Mesothelial cell of epicardium (in vitro differentiated cells): ENCODE results near the gene CD81. TPM values are rescaled to one million over a fixed set of nuclear protein-coding genes. Genes with fewer than 3 reads are reported as not detected.

Experiments used
- DNase-seq, 2 experiments: peaks; one replicate each; pipeline ENCODE4 v3.0.0; 2021; ENCODE audit warnings: low spot score in 2 of 2; ENCODE audit not compliant: unreplicated experiment in 2 of 2
- H3K27ac Mint-ChIP-seq: 2 replicates; pipeline ENCODE4 v1.8.0; 2021; ENCODE audit warnings: mixed read lengths
- H3K27me3 Mint-ChIP-seq: 2 replicates; pipeline ENCODE4 v1.8.0; 2021; ENCODE audit warnings: low read depth, mixed read lengths
- H3K36me3 Mint-ChIP-seq: 2 replicates; pipeline ENCODE4 v1.8.0; 2021; ENCODE audit warnings: mixed read lengths
- H3K4me1 Mint-ChIP-seq: 2 replicates; pipeline ENCODE4 v1.8.0; 2021; ENCODE audit warnings: mixed read lengths
- H3K4me3 Mint-ChIP-seq: 2 replicates; pipeline ENCODE4 v1.8.0; 2021; ENCODE audit warnings: mild to moderate bottlenecking, moderate library complexity, mixed read lengths
- H3K9me3 Mint-ChIP-seq: 2 replicates; pipeline ENCODE4 v1.8.0; 2021; ENCODE audit warnings: mixed read lengths
- total RNA-seq: library from RNA; stranded (reverse); gene quantifications from 3 replicates; pipeline ENCODE4 v1.2.1, GENCODE V29; 2021
- TF ChIP-seq, protein P1 (sequence below): fragments of 200-600 bp; sonication (generic); IDR thresholded peaks from one replicate; pipeline ENCODE4 v1.5.0; 2021; ENCODE audit warnings: antibody characterized with exemption; ENCODE audit not compliant: unreplicated experiment

CD81 gene
- total RNA-seq, 1 donor from 2014 or later: 410 TPM

DNA sequence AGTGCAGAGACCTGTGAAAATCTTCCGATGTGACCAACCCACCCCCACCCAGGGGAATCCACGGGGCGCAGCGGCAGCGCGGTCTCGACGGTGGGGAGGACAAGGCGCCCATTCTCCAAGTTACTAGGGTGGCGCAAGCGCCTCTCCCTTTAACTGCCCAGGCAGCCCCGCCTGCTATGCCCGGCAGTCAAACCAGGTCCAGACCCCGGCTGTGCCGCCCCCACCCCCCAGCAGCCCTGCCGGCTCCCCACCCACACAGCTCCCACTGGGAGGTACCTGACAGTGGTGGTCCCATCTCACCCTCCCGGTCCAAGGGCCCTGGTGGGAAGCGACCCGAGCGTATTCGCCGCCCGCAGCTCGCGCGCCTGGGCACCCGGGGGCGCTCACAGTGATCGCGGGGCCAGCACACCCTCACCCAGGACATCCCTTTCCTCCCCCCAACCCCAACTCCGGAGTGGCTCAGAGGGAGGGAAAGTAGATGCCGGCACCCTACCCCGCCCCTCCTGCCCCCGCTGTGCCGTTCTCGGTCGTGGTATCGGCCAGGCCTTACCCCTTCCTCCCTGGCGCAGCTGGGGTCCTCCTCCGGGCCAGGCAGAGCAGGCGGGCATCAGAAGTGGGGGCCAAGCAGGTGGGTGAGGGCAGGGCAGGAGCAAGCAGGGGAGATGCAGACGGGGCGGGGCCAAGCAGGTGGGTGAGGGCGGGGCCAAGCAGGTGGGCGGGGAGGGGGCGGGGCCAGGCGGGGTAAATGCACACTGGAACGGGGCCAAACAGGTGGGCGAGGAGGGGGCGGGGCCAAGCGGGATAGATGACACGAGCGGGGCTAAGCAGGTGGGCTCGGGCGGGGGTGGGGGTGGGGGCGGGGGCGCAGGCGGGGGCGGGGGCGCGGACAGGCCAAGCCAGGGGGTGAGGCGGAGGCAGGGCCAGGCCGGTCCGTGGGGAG is 67.0 kb downstream of the CD81 start, which contains the start of gene TRPM5:
TRPM5 (minus strand) TSS at position 634 of the 940 bp plus-strand sequence. CDS start 21,478 bp downstream, outside the sequence.
- H3K4me1 Mint-ChIP-seq: peaks cover 15% of the 10 kb centered on the region
- no peak within 1 kb of the TSS for H3K27ac Mint-ChIP-seq
- H3K4me3 Mint-ChIP-seq: peak within 1 kb of the TSS; percentile 66
- H3K36me3 Mint-ChIP-seq: no peaks in the 10 kb centered on the region
- H3K27me3 Mint-ChIP-seq: peaks cover 87% of the 10 kb centered on the region
- TF ChIP-seq, protein P1, sequence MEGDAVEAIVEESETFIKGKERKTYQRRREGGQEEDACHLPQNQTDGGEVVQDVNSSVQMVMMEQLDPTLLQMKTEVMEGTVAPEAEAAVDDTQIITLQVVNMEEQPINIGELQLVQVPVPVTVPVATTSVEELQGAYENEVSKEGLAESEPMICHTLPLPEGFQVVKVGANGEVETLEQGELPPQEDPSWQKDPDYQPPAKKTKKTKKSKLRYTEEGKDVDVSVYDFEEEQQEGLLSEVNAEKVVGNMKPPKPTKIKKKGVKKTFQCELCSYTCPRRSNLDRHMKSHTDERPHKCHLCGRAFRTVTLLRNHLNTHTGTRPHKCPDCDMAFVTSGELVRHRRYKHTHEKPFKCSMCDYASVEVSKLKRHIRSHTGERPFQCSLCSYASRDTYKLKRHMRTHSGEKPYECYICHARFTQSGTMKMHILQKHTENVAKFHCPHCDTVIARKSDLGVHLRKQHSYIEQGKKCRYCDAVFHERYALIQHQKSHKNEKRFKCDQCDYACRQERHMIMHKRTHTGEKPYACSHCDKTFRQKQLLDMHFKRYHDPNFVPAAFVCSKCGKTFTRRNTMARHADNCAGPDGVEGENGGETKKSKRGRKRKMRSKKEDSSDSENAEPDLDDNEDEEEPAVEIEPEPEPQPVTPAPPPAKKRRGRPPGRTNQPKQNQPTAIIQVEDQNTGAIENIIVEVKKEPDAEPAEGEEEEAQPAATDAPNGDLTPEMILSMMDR: no peak
- no peaks in the 10 kb centered on the region for H3K9me3 Mint-ChIP-seq
- DNase-seq: peak; percentile 56 to 67

DNA sequence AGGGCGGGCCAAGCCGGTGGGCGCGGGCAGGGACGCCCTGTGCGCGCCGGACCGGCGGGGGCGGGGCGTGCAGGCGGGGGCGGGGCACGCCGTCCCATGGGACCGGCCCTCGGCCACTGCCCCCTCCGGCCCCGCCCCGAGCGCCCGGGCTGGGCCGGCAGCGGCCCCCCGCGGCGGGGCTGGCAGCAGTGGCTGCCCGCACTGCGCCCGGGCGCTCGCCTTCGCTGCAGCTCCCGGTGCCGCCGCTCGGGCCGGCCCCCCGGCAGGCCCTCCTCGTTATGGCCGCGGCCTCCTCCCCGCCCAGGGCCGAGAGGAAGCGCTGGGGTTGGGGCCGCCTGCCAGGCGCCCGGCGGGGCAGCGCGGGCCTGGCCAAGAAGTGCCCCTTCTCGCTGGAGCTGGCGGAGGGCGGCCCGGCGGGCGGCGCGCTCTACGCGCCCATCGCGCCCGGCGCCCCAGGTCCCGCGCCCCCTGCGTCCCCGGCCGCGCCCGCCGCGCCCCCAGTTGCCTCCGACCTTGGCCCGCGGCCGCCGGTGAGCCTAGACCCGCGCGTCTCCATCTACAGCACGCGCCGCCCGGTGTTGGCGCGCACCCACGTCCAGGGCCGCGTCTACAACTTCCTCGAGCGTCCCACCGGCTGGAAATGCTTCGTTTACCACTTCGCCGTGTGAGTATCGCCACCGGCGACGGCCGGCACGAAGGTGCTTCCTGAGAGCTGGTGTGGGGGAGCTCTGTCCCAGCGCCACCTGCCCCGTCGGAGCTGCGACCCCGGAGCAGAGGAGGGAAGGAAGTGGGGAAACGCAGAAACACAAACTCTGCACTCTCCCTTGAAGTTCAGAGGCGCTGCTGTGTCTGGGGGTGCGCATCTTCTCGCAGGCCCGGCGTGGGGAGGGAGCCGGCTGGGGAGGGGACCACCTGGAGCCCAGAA is 68.0 kb downstream of the CD81 start, which contains the start of gene KCNQ1:
KCNQ1 (plus strand) TSS at position 188 of the 925 bp plus-strand sequence; CDS start at position 279, 91 bp downstream.
- H3K36me3 Mint-ChIP-seq: no peaks in the 10 kb centered on the region
- TF ChIP-seq, protein P1: no peak
- DNase-seq: no peak
- peaks cover 86% of the 10 kb centered on the region for H3K27me3 Mint-ChIP-seq
- no peaks in the 10 kb centered on the region for H3K9me3 Mint-ChIP-seq
- no peak within 1 kb of the TSS for H3K27ac Mint-ChIP-seq
- H3K4me1 Mint-ChIP-seq: peaks cover 15% of the 10 kb centered on the region
- H3K4me3 Mint-ChIP-seq: peak within 1 kb of the TSS; percentile 66

DNA sequence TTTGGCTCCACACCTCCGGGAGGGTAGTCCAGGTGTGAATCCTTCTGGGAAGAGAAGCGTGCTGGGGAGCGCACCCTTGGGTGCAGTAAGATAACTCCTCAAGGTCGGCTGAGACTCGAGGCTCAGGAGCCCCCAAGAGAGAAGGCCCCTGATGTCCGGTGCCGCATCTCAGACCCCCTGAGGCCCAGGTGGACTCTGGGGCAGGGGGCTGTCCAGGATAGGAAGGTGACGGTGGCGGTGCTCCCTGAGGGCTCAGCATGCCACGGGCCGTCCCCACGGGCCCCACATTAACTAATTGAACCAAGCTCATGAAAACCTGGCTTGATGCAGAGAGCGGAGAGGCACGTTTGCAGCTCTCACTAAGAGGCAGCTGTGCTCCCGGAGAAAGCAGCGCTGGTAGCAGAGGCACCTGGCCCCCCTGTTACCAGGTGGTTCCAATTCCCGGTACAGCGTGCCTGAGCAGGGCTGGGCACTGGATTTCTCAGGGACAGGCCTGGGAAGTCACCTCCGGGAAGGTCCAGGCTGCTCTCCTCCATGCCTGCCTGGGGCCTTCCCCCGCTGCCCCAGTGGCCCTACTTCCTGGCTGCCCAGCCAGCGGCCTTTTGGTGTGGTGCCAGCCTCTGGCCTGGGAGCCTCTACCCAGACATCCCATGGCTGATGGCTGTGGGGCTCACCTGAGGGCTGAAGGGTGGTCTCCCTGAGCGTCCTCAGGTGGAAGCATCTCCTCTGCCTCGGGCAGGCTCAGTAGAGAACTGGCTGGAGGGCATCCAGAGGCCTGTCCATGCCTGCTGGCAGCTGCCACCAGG is 68.8 kb downstream of the CD81 start:
- no peaks in the 10 kb centered on the region for H3K36me3 Mint-ChIP-seq
- H3K4me1 Mint-ChIP-seq: peaks cover 15% of the 10 kb centered on the region
- TF ChIP-seq, protein P1: no peak
- DNase-seq: no peak
- H3K27ac Mint-ChIP-seq: no peak overlapping the region
- no peaks in the 10 kb centered on the region for H3K9me3 Mint-ChIP-seq
- peaks cover 86% of the 10 kb centered on the region for H3K27me3 Mint-ChIP-seq
- H3K4me3 Mint-ChIP-seq: peak overlapping the region; percentile 66

DNA sequence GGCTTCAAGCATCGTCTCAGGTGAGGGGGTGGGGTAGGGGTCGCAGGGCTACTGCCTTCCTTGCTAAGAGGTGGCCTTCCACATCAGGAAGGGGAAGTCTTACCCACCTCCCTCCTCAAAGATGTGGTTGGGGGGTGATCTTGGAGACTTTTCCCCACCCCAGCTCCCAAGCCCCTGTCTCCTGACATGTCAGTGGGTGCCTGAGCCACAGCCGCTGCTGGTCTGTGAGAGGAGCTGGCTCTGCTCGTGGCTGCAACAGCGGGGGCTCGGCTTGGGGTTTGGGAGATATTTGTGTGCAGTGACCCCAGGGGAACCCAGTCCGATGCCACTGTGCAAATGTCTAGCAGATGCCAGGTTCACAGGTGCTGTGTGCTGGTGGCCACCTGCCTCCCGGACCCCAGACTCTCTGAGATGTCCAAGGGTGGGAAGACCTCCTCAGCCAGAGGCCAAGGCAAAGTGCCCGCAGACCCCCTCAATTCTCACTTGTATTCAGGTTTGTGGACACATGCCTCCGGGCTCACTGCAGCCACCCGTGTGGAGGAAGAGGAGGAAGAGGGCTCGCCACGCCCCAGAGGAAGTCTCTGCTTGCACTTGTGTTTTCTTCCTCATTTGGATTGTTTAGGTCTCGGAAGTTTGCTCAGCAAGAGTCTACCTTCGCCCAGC is 69.6 kb downstream of the CD81 start:
- peaks cover 82% of the 10 kb centered on the region for H3K27me3 Mint-ChIP-seq
- H3K27ac Mint-ChIP-seq: no peak overlapping the region
- H3K4me1 Mint-ChIP-seq: peaks cover 15% of the 10 kb centered on the region

More for the DNA sequence above, 69.6 kb downstream of the CD81 start:
- no peaks in the 10 kb centered on the region for H3K36me3 Mint-ChIP-seq
- no peak for DNase-seq
- no peak overlapping the region for H3K4me3 Mint-ChIP-seq
- TF ChIP-seq, protein P1: no peak
- no peaks in the 10 kb centered on the region for H3K9me3 Mint-ChIP-seq

Other genes starting within 250 kb of the CD81 start
- gene IGF2, start 237.9 kb upstream of the CD81 start, total RNA-seq: 3,009 to 3,275 TPM (median 3,171 TPM) in 3 replicates
- gene INS, start 216.1 kb upstream of the CD81 start, total RNA-seq: not detected in 3 replicates
- 0.77 to 1.4 TPM (median 1.1 TPM) in 3 replicates for gene TH, start 205.5 kb upstream of the CD81 start, total RNA-seq
- 0.36 to 0.58 TPM (median 0.49 TPM) in 3 replicates for gene ASCL2, start 106.7 kb upstream of the CD81 start, total RNA-seq
- gene C11orf21, start 75.4 kb upstream of the CD81 start, total RNA-seq: 0.25 to 0.29 TPM (median 0.27 TPM) in 3 replicates
- gene TSPAN32, start 75.3 kb upstream of the CD81 start, total RNA-seq: 0.94 to 1.8 TPM (median 1.2 TPM) in 3 replicates
- 79.3 to 84.7 TPM (median 82.2 TPM) in 3 replicates for gene TSSC4, start 23.4 kb downstream of the CD81 start, total RNA-seq
- gene TRPM5, start 67.2 kb downstream of the CD81 start, total RNA-seq: 6.9 to 7.7 TPM (median 7.2 TPM) in 3 replicates
- gene KCNQ1, start 67.7 kb downstream of the CD81 start, total RNA-seq: 6.9 to 8.5 TPM (median 8.4 TPM) in 3 replicates